HCT116 (cell line): ENCODE results near the gene AMBRA1. TPM values are rescaled to one million over a fixed set of nuclear protein-coding genes. Genes with fewer than 3 reads are reported as not detected.

Experiments used
- ATAC-seq: fragments of 200-7000 bp; cut with Tn5 transposase; 2 replicates; pipeline ENCODE4 v1.9.1; 2020; ENCODE audit warnings: mild to moderate bottlenecking, moderate library complexity
- BruUV-seq: library from RNA; stranded (reverse); fragments of 400-500 nt; replicated peaks from 2 replicates; lab custom pipeline; 2021; lab: Mats Ljungman, UMichigan
- CTCF ChIA-PET: fragments of 300-600 bp; sonication (Branson Sonifier 250); formaldehyde crosslinking; loops from one replicate; lab custom pipeline; 2021; ENCODE audit warnings: antibody characterized with exemption; lab: Charles Lee
- POLR2A ChIA-PET: fragments of 300-600, 350-600 bp; sonication (Branson Sonifier 250); formaldehyde crosslinking; loops from one replicate; lab custom pipeline; 2021; ENCODE audit warnings: antibody characterized with exemption; lab: Charles Lee
- RAD21 ChIA-PET, 2 experiments: fragments of 300-600 bp; sonication (Branson Sonifier 250); formaldehyde crosslinking; loops; one replicate each; lab custom pipeline; 2023; ENCODE audit warnings: low total read pairs in 2 of 2; ENCODE audit not compliant: uncharacterized antibody in 2 of 2, unreplicated experiment in 2 of 2, low non-redundant PET in 1 of 2; lab: Charles Lee
- DNase-seq: peaks from one replicate; pipeline ENCODE4 v3.0.0-alpha.2; 2010; ENCODE audit warnings: low read depth, low spot score
- H2AFZ ChIP-seq: fragments of 200-600 bp; shearing (Covaris generic), sonication (generic); 2 replicates; pipeline ENCODE4 v1.6.1; 2017; ENCODE audit warnings: low read depth, mixed run types, mixed read lengths, antibody characterized with exemption, low read length; ENCODE audit not compliant: poor library complexity, severe bottlenecking
- H3K27ac ChIP-seq: 2 replicates; pipeline ENCODE4 v1.5.1; 2012; ENCODE audit warnings: low read depth, low read length
- H3K27me3 ChIP-seq: fragments of 200-600 bp; sonication (generic); 2 replicates; pipeline ENCODE4 v1.6.1; 2016; ENCODE audit warnings: mixed run types, low read length, mixed read lengths; ENCODE audit not compliant: insufficient read depth
- H3K36me3 ChIP-seq, 2 experiments: fragments of 200-500 bp in 1 of 2; fragments of 200-600 bp in 1 of 2; sonication (Bioruptor generic) in 1 of 2; sonication (generic) in 1 of 2; 2 replicates each; pipeline versions ENCODE4 v1.5.1 to v1.6.1; 2014 to 2016; ENCODE audit warnings: low read length in 2 of 2, inconsistent platforms in 1 of 2, mixed read lengths in 1 of 2, mixed run types in 1 of 2; ENCODE audit not compliant: insufficient read depth in 2 of 2, control insufficient read depth in 1 of 2
- H3K4me1 ChIP-seq, 2 experiments: fragments of 200-600 bp in 1 of 2; sonication (generic) in 1 of 2; 2 replicates each; pipeline versions ENCODE4 v1.5.1 to v1.6.1; 2012 to 2017; ENCODE audit warnings: low read length in 2 of 2, inconsistent platforms in 1 of 2, mild to moderate bottlenecking in 1 of 2, mixed read lengths in 1 of 2, mixed run types in 1 of 2, moderate library complexity in 1 of 2; ENCODE audit not compliant: insufficient read depth in 2 of 2, control insufficient read depth in 1 of 2
- H3K4me2 ChIP-seq: fragments of 200-600 bp; sonication (generic); 2 replicates; pipeline ENCODE4 v1.6.1; 2017; ENCODE audit warnings: mixed run types, low read length, mixed read lengths
- H3K4me3 ChIP-seq, 2 experiments: fragments of 200-600 bp in 1 of 2; sonication (generic) in 1 of 2; replicated peaks in 1 of 2; 2 replicates each; pipeline ENCODE4 v1.5.1; 2011 to 2016; ENCODE audit warnings: low read length in 2 of 2, control low read depth in 1 of 2, low read depth in 1 of 2, mild to moderate bottlenecking in 1 of 2, mixed read lengths in 1 of 2, mixed run types in 1 of 2
- H3K79me2 ChIP-seq: fragments of 200-600 bp; sonication (generic); 2 replicates; pipeline ENCODE4 v1.6.1; 2017; ENCODE audit warnings: mild to moderate bottlenecking, mixed run types, low read length, moderate library complexity, mixed read lengths; ENCODE audit not compliant: insufficient read depth
- H3K9ac ChIP-seq: fragments of 200-600 bp; sonication (generic); 2 replicates; pipeline ENCODE4 v1.6.1; 2016; ENCODE audit warnings: low read length, mixed read lengths
- H3K9me2 ChIP-seq: fragments of 200-600 bp; sonication (generic), shearing (Covaris generic); 2 replicates; pipeline ENCODE4 v1.6.1; 2017; ENCODE audit warnings: mixed run types, mild to moderate bottlenecking, moderate library complexity; ENCODE audit not compliant: insufficient read depth
- H3K9me3 ChIP-seq, 2 experiments: fragments of 200-500 bp in 1 of 2; fragments of 200-600 bp in 1 of 2; sonication (Bioruptor generic) in 1 of 2; sonication (generic) in 1 of 2; 2 replicates each; pipeline ENCODE4 v1.6.1; 2014 to 2017; ENCODE audit warnings: low read length in 2 of 2, mixed read lengths in 2 of 2, inconsistent platforms in 1 of 2, low read depth in 1 of 2, mild to moderate bottlenecking in 1 of 2, mixed run types in 1 of 2, moderate library complexity in 1 of 2; ENCODE audit not compliant: control insufficient read depth in 1 of 2, insufficient read depth in 1 of 2
- H4K20me1 ChIP-seq: fragments of 200-600 bp; sonication (generic), shearing (Covaris generic); 2 replicates; pipeline ENCODE4 v1.6.1; 2017; ENCODE audit warnings: mixed run types, mild to moderate bottlenecking, moderate library complexity; ENCODE audit not compliant: insufficient read depth
- ATF3 ChIP-seq: IDR thresholded peaks from 2 replicates; pipeline ENCODE4 v1.6.1; 2012
- CBX3 ChIP-seq: IDR thresholded peaks from 2 replicates; pipeline ENCODE4 v1.6.1; 2012; ENCODE audit warnings: low read depth
- EGR1 ChIP-seq: IDR thresholded peaks from 2 replicates; pipeline ENCODE4 v1.6.1; 2012; ENCODE audit warnings: low read depth
- ELF1 ChIP-seq: IDR thresholded peaks from 2 replicates; pipeline ENCODE4 v1.6.1; 2012; ENCODE audit warnings: low read depth, borderline replicate concordance
- JUND ChIP-seq: IDR thresholded peaks from 2 replicates; pipeline ENCODE4 v1.6.1; 2012
- POLR2AphosphoS5 ChIP-seq: IDR thresholded peaks from 2 replicates; pipeline ENCODE4 v1.6.1; 2011; ENCODE audit warnings: mild to moderate bottlenecking, low read depth, low read length, moderate library complexity
- REST ChIP-seq: IDR thresholded peaks from 2 replicates; pipeline ENCODE4 v1.6.1; 2012; ENCODE audit warnings: low read depth
- SIN3A ChIP-seq: IDR thresholded peaks from 2 replicates; pipeline ENCODE4 v1.6.1; 2012; ENCODE audit warnings: low read depth
- SP1 ChIP-seq: IDR thresholded peaks from 2 replicates; pipeline ENCODE4 v1.6.1; 2012; ENCODE audit warnings: low read depth
- TCF7L2 ChIP-seq: IDR thresholded peaks from 2 replicates; pipeline ENCODE4 v1.7.0; 2011; ENCODE audit warnings: borderline replicate concordance, inconsistent platforms; ENCODE audit not compliant: insufficient read depth, insufficient read length; ENCODE audit errors: extremely low read depth
- ZBTB33 ChIP-seq: IDR thresholded peaks from 2 replicates; pipeline ENCODE4 v1.6.1; 2011; ENCODE audit warnings: mild to moderate bottlenecking, low read length, moderate library complexity; ENCODE audit not compliant: insufficient replicate concordance; ENCODE audit errors: extremely low read depth
- ZFX ChIP-seq: fragments of 450-650 bp; IDR thresholded peaks from 2 replicates; pipeline ENCODE4 v1.6.1; 2017
- ZNF274 ChIP-seq: fragments of 200-500 bp; sonication (Bioruptor generic); IDR thresholded peaks from 2 replicates; pipeline ENCODE4 v1.6.1; 2014; ENCODE audit warnings: mild to moderate bottlenecking, low read depth, low read length, inconsistent platforms
- intact Hi-C: fragments of 100-400 bp; cut with micrococcal nuclease; formaldehyde crosslinking; loops from 2 replicates; pipeline ENCODE4 v1.10.0; 2022
- total RNA-seq: library from RNA; stranded (reverse); gene quantifications from one replicate; pipeline ENCODE4 v1.2.1, GENCODE V29; 2021; ENCODE audit not compliant: unreplicated experiment

Gene AMBRA1
- total RNA-seq, 1 experiment from 2014 or later, result 22.7 TPM

- Histone ChIP-seq H3K79me2 (no peaks in the 10 kb centered on the region; the same call in 1 of the 2 replicates), H3K4me3 (no peak overlapping the region), H3K9me3 (no peaks in the 10 kb centered on the region), H3K4me1 (peaks cover 9 to 26% of the 10 kb centered on the region in 2 experiments), H3K27me3 (no peaks in the 10 kb centered on the region), H3K4me2 (no peak overlapping the region), H2AFZ (no peak overlapping the region), H3K9me2 (no peaks in the 10 kb centered on the region), H4K20me1 (peaks cover 11% of the 10 kb centered on the region; the same call in 1 of the 2 replicates), H3K36me3 (no peaks in the 10 kb centered on the region), H3K27ac (no peak overlapping the region), H3K9ac (no peak overlapping the region)
- POLR2A ChIA-PET, result no interaction called here
- RAD21 ChIA-PET, result interaction anchor here in 1 of 2 experiments (0.7 kb wide), 1 partner anchor 120 kb away, joined by 4 read pairs; no protein-coding TSS in a partner anchor
- TF ChIP-seq SIN3A (no peak), CBX3 (no peak), ZNF274 (no peak), EGR1 (no peak), TCF7L2 (no peak), REST (no peak), ZBTB33 (no peak), JUND (no peak), ZFX (no peak), POLR2AphosphoS5 (no peak), ATF3 (no peak), SP1 (no peak), ELF1 (no peak)
- CTCF ChIA-PET, result interaction anchor here (0.7 to 1.6 kb wide), 2 partner anchors 15 to 20 kb away, joined by 3 to 7 read pairs; no protein-coding TSS in a partner anchor
- DNase-seq (no peak), ATAC-seq (no peak)
- no TSS peak for BruUV-seq
- intact Hi-C loops, result no loop called here
Observed at GRCh38 chr11:46469926-46470325, 123.9 kb downstream of the AMBRA1 start.
